H1 (cell line): ENCODE measurements around the gene CDX2. TPM values are rescaled to one million over a fixed set of nuclear protein-coding genes. Genes with fewer than 3 reads are reported as not detected.

Experiments used
- CTCF ChIA-PET: fragments of 300-600 bp; sonication (Branson Sonifier 250); formaldehyde crosslinking; loops from one replicate; lab custom pipeline; 2021; ENCODE audit not compliant: partially characterized antibody; lab: Charles Lee
- POLR2A ChIA-PET: fragments of 300-600 bp; sonication (Branson Sonifier 250); formaldehyde crosslinking; loops from one replicate; lab custom pipeline; 2021; ENCODE audit warnings: inconsistent platforms; ENCODE audit not compliant: partially characterized antibody; lab: Charles Lee
- DNase-seq, 2 experiments: peaks; one replicate each; pipeline versions ENCODE4 v3.0.0 to v3.0.0-alpha.2; 2010 to 2022; ENCODE audit warnings: low spot score in 2 of 2, low read depth in 1 of 2, mixed read lengths in 1 of 2
- FAIRE-seq: peaks from 2 replicates; lab custom pipeline; 2011; peaks lifted over from hg19 to GRCh38; lab: Jason Lieb, UNC
- H2AFZ ChIP-seq: 2 replicates; pipeline ENCODE4 v1.8.1; 2012; ENCODE audit warnings: low read length, inconsistent platforms
- H2AK5ac ChIP-seq: 2 replicates; pipeline ENCODE4 v1.6.1; 2013; ENCODE audit warnings: low read depth, low read length
- H2BK120ac ChIP-seq: replicated peaks from 2 replicates; pipeline ENCODE3; 2013; ENCODE audit warnings: low read depth, low read length, inconsistent platforms
- H2BK12ac ChIP-seq: 2 replicates; pipeline ENCODE4 v1.6.1; 2013; ENCODE audit warnings: low read depth, low read length
- H2BK15ac ChIP-seq: 2 replicates; pipeline ENCODE4 v1.6.1; 2013; ENCODE audit warnings: low read length
- H2BK20ac ChIP-seq: 2 replicates; pipeline ENCODE4 v1.6.1; 2013; ENCODE audit warnings: low read length
- H2BK5ac ChIP-seq: 2 replicates; pipeline ENCODE4 v1.6.1; 2013; ENCODE audit warnings: low read depth, low read length
- H3K14ac ChIP-seq: 2 replicates; pipeline ENCODE4 v1.6.1; 2013; ENCODE audit warnings: inconsistent platforms; ENCODE audit not compliant: insufficient read length
- H3K18ac ChIP-seq: 2 replicates; pipeline ENCODE4 v1.6.1; 2013; ENCODE audit warnings: low read length; ENCODE audit errors: extremely low read depth
- H3K23ac ChIP-seq: 2 replicates; pipeline ENCODE4 v1.6.1; 2013; ENCODE audit warnings: inconsistent platforms; ENCODE audit not compliant: insufficient read length
- H3K23me2 ChIP-seq: 2 replicates; pipeline ENCODE4 v1.6.1; 2013; ENCODE audit warnings: low read depth, low read length
- H3K27ac ChIP-seq: 2 replicates; pipeline ENCODE4 v1.6.1; 2011; ENCODE audit warnings: low read depth, low read length, inconsistent platforms
- H3K27me3 ChIP-seq, 4 experiments: replicated peaks in 1 of 4; 1 replicate in 1 of 4; 2 replicates in 3 of 4; pipeline versions ENCODE4 v1.6.1 to v1.8.1; 2011 to 2013; ENCODE audit warnings: low read length in 3 of 4, mild to moderate bottlenecking in 3 of 4, inconsistent platforms in 2 of 4, mixed read lengths in 2 of 4, moderate library complexity in 1 of 4; ENCODE audit not compliant: control insufficient read depth in 3 of 4, insufficient read depth in 3 of 4; ENCODE audit errors: extremely low read depth in 1 of 4
- H3K36me3 ChIP-seq, 4 experiments: 2 replicates each; pipeline versions ENCODE4 v1.6.1 to v1.8.1; 2011 to 2013; ENCODE audit warnings: mild to moderate bottlenecking in 4 of 4, low read length in 3 of 4, moderate library complexity in 2 of 4, control low read depth in 1 of 4, inconsistent platforms in 1 of 4; ENCODE audit not compliant: insufficient read depth in 4 of 4, control insufficient read depth in 2 of 4
- H3K4ac ChIP-seq: replicated peaks from 2 replicates; pipeline ENCODE3; 2013; ENCODE audit warnings: low read length, low read depth, mixed read lengths, inconsistent platforms; ENCODE audit not compliant: insufficient read length
- H3K4me1 ChIP-seq, 4 experiments: replicated peaks in 1 of 4; 1 replicate in 1 of 4; 2 replicates in 3 of 4; pipeline versions ENCODE4 v1.6.1 to v1.8.1; 2011 to 2013; ENCODE audit warnings: low read length in 3 of 4, inconsistent platforms in 2 of 4, mixed read lengths in 1 of 4; ENCODE audit not compliant: insufficient read depth in 4 of 4, control insufficient read depth in 3 of 4
- H3K4me2 ChIP-seq, 2 experiments: 2 replicates each; pipeline versions ENCODE4 v1.6.1 to v1.8.1; 2011 to 2013; ENCODE audit warnings: low read depth in 2 of 2, low read length in 2 of 2, control low read depth in 1 of 2, inconsistent platforms in 1 of 2, mild to moderate bottlenecking in 1 of 2; ENCODE audit not compliant: insufficient read depth in 1 of 2
- H3K4me3 ChIP-seq, 4 experiments: fragments of 200-600, 300-600 bp in 1 of 4; sonication (generic), shearing (Covaris generic), sonication (Bioruptor Twin) in 1 of 4; 2 replicates each; pipeline versions ENCODE4 v1.5.1 to v1.8.1; 2011 to 2016; ENCODE audit warnings: low read length in 4 of 4, low read depth in 3 of 4, control low read depth in 2 of 4, inconsistent platforms in 2 of 4, mild to moderate bottlenecking in 2 of 4, mixed read lengths in 1 of 4, moderate library complexity in 1 of 4; ENCODE audit not compliant: insufficient read depth in 2 of 4; ENCODE audit errors: extremely low read depth in 1 of 4
- H3K56ac ChIP-seq: replicated peaks from 2 replicates; pipeline ENCODE3; 2013; ENCODE audit warnings: low read depth, mild to moderate bottlenecking, mixed read lengths, low read length, inconsistent platforms; ENCODE audit not compliant: insufficient read length
- H3K79me1 ChIP-seq: 2 replicates; pipeline ENCODE4 v1.6.1; 2013; ENCODE audit warnings: low read depth, low read length, control low read depth
- H3K79me2 ChIP-seq, 2 experiments: 2 replicates each; pipeline versions ENCODE4 v1.6.1 to v1.8.1; 2012 to 2013; ENCODE audit warnings: low read length in 2 of 2, mild to moderate bottlenecking in 2 of 2, inconsistent platforms in 1 of 2; ENCODE audit not compliant: insufficient read depth in 2 of 2, control insufficient read depth in 1 of 2
- H3K9ac ChIP-seq, 4 experiments: replicated peaks in 1 of 4; 1 replicate in 1 of 4; 2 replicates in 3 of 4; pipeline versions ENCODE4 v1.6.1 to v1.8.1; 2011 to 2013; ENCODE audit warnings: low read depth in 3 of 4, low read length in 3 of 4, control low read depth in 2 of 4, mild to moderate bottlenecking in 2 of 4, moderate library complexity in 2 of 4, inconsistent platforms in 1 of 4; ENCODE audit errors: extremely low read depth in 1 of 4
- H3K9me3 ChIP-seq, 2 experiments: 2 replicates each; pipeline versions ENCODE4 v1.6.1 to v1.8.1; 2012 to 2013; ENCODE audit warnings: mild to moderate bottlenecking in 2 of 2, moderate library complexity in 2 of 2, control low read depth in 1 of 2, inconsistent platforms in 1 of 2, low read depth in 1 of 2, low read length in 1 of 2, mixed read lengths in 1 of 2; ENCODE audit not compliant: insufficient read depth in 2 of 2
- H4K20me1 ChIP-seq, 2 experiments: replicated peaks in 1 of 2; 2 replicates each; pipeline versions ENCODE3 to v1.8.1; 2011 to 2013; ENCODE audit warnings: inconsistent platforms in 2 of 2, low read length in 2 of 2, mild to moderate bottlenecking in 1 of 2; ENCODE audit not compliant: insufficient read depth in 2 of 2, control insufficient read depth in 1 of 2
- H4K5ac ChIP-seq: 2 replicates; pipeline ENCODE4 v1.6.1; 2013; ENCODE audit warnings: low read length, low read depth, mixed read lengths, inconsistent platforms; ENCODE audit not compliant: insufficient read length
- H4K8ac ChIP-seq: 2 replicates; pipeline ENCODE4 v1.8.0; 2013; ENCODE audit warnings: mild to moderate bottlenecking, moderate library complexity, low read length, inconsistent platforms; ENCODE audit not compliant: insufficient read depth; ENCODE audit errors: extremely low read depth
- H4K91ac ChIP-seq: replicated peaks from 2 replicates; pipeline ENCODE3; 2013; ENCODE audit warnings: low read length, mixed read lengths, inconsistent platforms; ENCODE audit not compliant: insufficient read length
- CHD2 ChIP-seq: IDR thresholded peaks from 2 replicates; pipeline ENCODE4 v1.6.1; 2012; ENCODE audit warnings: low read length, improper control_type of control experiment
- MAFK ChIP-seq: IDR thresholded peaks from 2 replicates; pipeline ENCODE4 v1.6.1; 2012; ENCODE audit warnings: low read depth, mild to moderate bottlenecking, improper control_type of control experiment, low read length
- NANOG ChIP-seq: IDR thresholded peaks from 2 replicates; pipeline ENCODE4 v1.6.1; 2011; ENCODE audit warnings: low read length, low read depth, mild to moderate bottlenecking, inconsistent platforms; ENCODE audit not compliant: insufficient read depth, poor library complexity, severe bottlenecking
- RBBP5 ChIP-seq: IDR thresholded peaks from 2 replicates; pipeline ENCODE4 v1.7.1; 2012; ENCODE audit warnings: low read depth, mild to moderate bottlenecking, inconsistent platforms, low read length, moderate library complexity, borderline replicate concordance
- RXRA ChIP-seq: IDR thresholded peaks from 2 replicates; pipeline ENCODE4 v1.6.1; 2011; ENCODE audit warnings: low read depth, mild to moderate bottlenecking, low read length, moderate library complexity; ENCODE audit not compliant: insufficient read depth
- WGBS, 2 experiments: shearing (Covaris generic) in 1 of 2; methylation state at CpG; one replicate each; pipeline versions ENCODE4 v1.1.6 to v1.1.7; 2013 to 2015; ENCODE audit warnings: low lambda C conversion rate in 2 of 2, mixed read lengths in 2 of 2, inconsistent platforms in 1 of 2, low coverage in 1 of 2, missing lambda C conversion rate in 1 of 2; ENCODE audit not compliant: insufficient replicate concordance in 2 of 2, insufficient coverage in 1 of 2, insufficient read length in 1 of 2; ENCODE audit errors: extremely low coverage in 1 of 2, missing lambda C conversion rate in 1 of 2; 5-methylcytosine and 5-hydroxymethylcytosine counted together
- polyA plus RNA-seq, 7 experiments: library from polyadenylated mRNA; depleted of rRNA in 3 of 7; stranded (reverse) in 5 of 7; unstranded in 2 of 7; fragments of >200 nt in 5 of 7; fragments of 200-250 nt in 2 of 7; gene quantifications; 1 replicate in 5 of 7; 2 replicates in 1 of 7; 4 replicates in 1 of 7; pipeline versions ENCODE4 v1.2.1 to v1.2.3, GENCODE V29; 2011 to 2013; ENCODE audit warnings: missing spikeins in 2 of 7, mixed read lengths in 2 of 7
- total RNA-seq: library from RNA; stranded (reverse); fragmentation: NEBNext Ultra II Directional; extraction: Animal tissue kit (Norgen Biotek cat#: 25700); gene quantifications from 2 replicates; pipeline ENCODE4 v1.2.1, GENCODE V29; 2021

Gene CDX2
- total and polyA plus RNA-seq, 2 of the 8 experiments (the other 6 are each of a cell fraction or from before 2014, with no cell fraction given): 0.09 TPM; not detected in 1

DNA sequence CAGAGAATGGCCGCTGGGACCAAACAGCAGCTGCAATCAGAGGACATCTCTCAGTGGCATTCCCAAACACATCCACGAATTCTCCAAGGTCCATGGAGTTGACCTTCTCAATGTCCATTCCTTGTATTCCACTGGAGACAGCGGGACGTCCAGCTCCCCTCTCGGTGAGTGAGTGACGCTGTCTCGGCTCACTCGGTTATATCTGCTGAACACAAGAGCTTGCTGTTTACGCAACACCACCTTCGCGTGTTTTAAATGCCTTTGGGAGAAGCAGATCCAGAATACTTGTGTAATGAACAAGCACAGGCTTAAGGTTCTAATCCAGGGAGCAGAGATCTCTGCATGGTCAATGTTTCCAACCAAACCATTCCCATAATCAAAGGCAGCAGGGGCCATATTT is 19.4 kb upstream of the CDX2 start, which contains the start of gene URAD:
Gene URAD, minus strand, starts transcription at position 174 of the 400 bp plus-strand sequence. Its CDS starts 56 bp downstream, at position 118.
- ChIA-PET CTCF (interaction anchor here (1.4 to 20.5 kb wide), 3 partner anchors 21 to 163 kb away, joined by 3 to 283 read pairs (median 170); partner anchors contain the start of gene CDX2), POLR2A (no interaction called here)
- Histone ChIP-seq H4K20me1 (peaks cover 0 to 1% of the 10 kb centered on the region in 2 experiments), H2AK5ac (no peak within 1 kb of the TSS), H3K79me1 (no peaks in the 10 kb centered on the region), H3K9ac (no peak within 1 kb of the TSS), H4K5ac (no peak within 1 kb of the TSS), H3K27me3 (peaks cover 2 to 22% (median 17%) of the 10 kb centered on the region in 4 experiments), H3K27ac (no peak within 1 kb of the TSS), H3K4ac (no peak within 1 kb of the TSS), H2AFZ (no peak within 1 kb of the TSS), H3K14ac (no peak within 1 kb of the TSS), H4K8ac (no peak within 1 kb of the TSS), H2BK12ac (no peak within 1 kb of the TSS), H3K4me2 (no peak within 1 kb of the TSS), H2BK120ac (no peak within 1 kb of the TSS), H4K91ac (no peak within 1 kb of the TSS), H3K79me2 (no peaks in the 10 kb centered on the region), H3K18ac (no peak within 1 kb of the TSS), H2BK5ac (no peak within 1 kb of the TSS), H3K4me1 (no peaks in the 10 kb centered on the region), H3K56ac (no peak within 1 kb of the TSS), H3K36me3 (no peaks in the 10 kb centered on the region), H3K23me2 (peaks cover 2% of the 10 kb centered on the region; the same call in 1 of the 2 replicates), H3K9me3 (no peaks in the 10 kb centered on the region)
- no peak for DNase-seq
- 85% methylated on average over 11 of the region's 11 CpGs; no CpG with 5 or more reads in 1 of the 2 experiments for WGBS, 2 experiments
- TF ChIP-seq RXRA (no peak), NANOG (no peak), MAFK (no peak), RBBP5 (no peak), CHD2 (no peak)
- TF ChIP-seq, all 59 proteins: peak for 0
- Histone ChIP-seq H3K23ac (no peak within 1 kb of the TSS), H2BK20ac (no peak within 1 kb of the TSS), H2BK15ac (no peak within 1 kb of the TSS), H3K4me3 (no peak within 1 kb of the TSS)
- FAIRE-seq: no peak
